Motor neuron (in vitro differentiated cells): Measurements from ENCODE around the gene MTCH1. TPM values are rescaled to one million over a fixed set of nuclear protein-coding genes. Genes with fewer than 3 reads are reported as not detected.
A peak's percentile ranks its signal among the peaks of the same experiment; 100 is the strongest.

ENCODE experiments used
- ATAC-seq, 8 experiments: fragments of 200-7000 bp; cut with Tn5 transposase; replicated peaks in 6 of 8; 2 replicates each; pipeline ENCODE4 v1.8.0; 2021; ENCODE audit warnings: mild to moderate bottlenecking in 8 of 8, moderate library complexity in 8 of 8
- H3K27ac ChIP-seq, 2 donors: fragments of 250-450 bp; sonication (Bioruptor Pico); 2 replicates each; pipeline ENCODE4 v1.9.0; 2021; ENCODE audit warnings: antibody characterized with exemption in 2 of 2, mild to moderate bottlenecking in 2 of 2, moderate library complexity in 1 of 2
- H3K4me1 ChIP-seq, 2 donors: fragments of 250-450 bp; sonication (Bioruptor Pico); replicated peaks in 1 of 2; 2 replicates each; pipeline ENCODE4 v1.6.1; 2021; ENCODE audit warnings: antibody characterized with exemption in 2 of 2, mild to moderate bottlenecking in 2 of 2, moderate library complexity in 1 of 2
- H3K4me3 ChIP-seq, 5 donors: fragments of 250-450 bp; sonication (Bioruptor Pico); 2 replicates each; pipeline ENCODE4 v1.9.0; 2021; ENCODE audit warnings: antibody characterized with exemption in 5 of 5, mild to moderate bottlenecking in 5 of 5, moderate library complexity in 4 of 5
- WGBS, 10 experiments: fragments of 450-650 bp; shearing (Covaris generic); methylation state at CpG; one replicate each; pipeline ENCODE4 v1.0.0; 2022; 5-methylcytosine and 5-hydroxymethylcytosine counted together
- in situ Hi-C, 9 experiments: fragments of 400-800 bp; cut with MboI; loops; one replicate each; pipeline ENCODE4 v1.15.0; 2021; ENCODE audit warnings: low sequenced_read_pairs in 9 of 9, low pct_unique_long_range_greater_than_20kb in 2 of 9; ENCODE audit not compliant: unreplicated experiment in 9 of 9
- total RNA-seq, 8 experiments: library from RNA; unstranded; fragments of 300-600 nt; gene quantifications; 2 replicates each; pipeline versions ENCODE4 v1.2.3 to v1.2.4, GENCODE V29; 2022

The MTCH1 gene
- total RNA-seq, 8 experiments from 2014 or later, result 84.8 to 271 (median 119) TPM

- Histone ChIP-seq H3K27ac (no peak overlapping the region), H3K4me3 (no peak overlapping the region), H3K4me1 (peaks cover 0 to 6% of the 10 kb centered on the region in 2 donors)
- in situ Hi-C loops, result no loop called here
- no peak for ATAC-seq
- WGBS, 10 experiments, result 80 to 100% (median 98%) methylated on average over 2 to 4 of the region's 4 CpGs; no CpG with 5 or more reads in 4 of the 10 experiments
Measured at GRCh38 chr6:36930483-36930882, 55.5 kb downstream of the MTCH1 start.

- in situ Hi-C loops, result no loop called here
- Histone ChIP-seq H3K27ac (no peak overlapping the region), H3K4me3 (no peak overlapping the region), H3K4me1 (peaks cover 0 to 6% of the 10 kb centered on the region in 2 donors)
- 0 to 80% (median 44%) methylated on average over 1 to 5 of the region's 5 CpGs for WGBS, 10 experiments
- peak in 1 of 8 experiments; percentile 17 for ATAC-seq
Measured at GRCh38 chr6:36929607-36930006, 56.4 kb downstream of the MTCH1 start.

- Histone ChIP-seq H3K27ac (no peak overlapping the region), H3K4me1 (peaks cover 0 to 6% of the 10 kb centered on the region in 2 donors), H3K4me3 (no peak overlapping the region)
- no peak for ATAC-seq
- in situ Hi-C loops, result no loop called here
- 40 to 100% (median 73%) methylated on average over 1 to 7 of the region's 10 CpGs; no CpG with 5 or more reads in 1 of the 10 experiments for WGBS, 10 experiments
Measured at GRCh38 chr6:36929152-36929551, 56.8 kb downstream of the MTCH1 start.

GRCh38 chr6:36928547-36928918, 57.5 kb downstream of the MTCH1 start:
- Histone ChIP-seq H3K27ac (no peak overlapping the region), H3K4me1 (peaks cover 0 to 6% of the 10 kb centered on the region in 2 donors), H3K4me3 (no peak overlapping the region)
- in situ Hi-C loops, result no loop called here
- peak in 6 of 8 experiments; percentile 5 to 25 (median 15) for ATAC-seq
- 20 to 80% (median 67%) methylated on average over 1 to 5 of the region's 7 CpGs; no CpG with 5 or more reads in 4 of the 10 experiments for WGBS, 10 experiments

- in situ Hi-C loops, result no loop called here
- peak; percentile 12 to 89 (median 82) for ATAC-seq
- WGBS, 10 experiments, result 20 to 83% (median 69%) methylated on average over 1 to 9 of the region's 13 CpGs; no CpG with 5 or more reads in 4 of the 10 experiments
- H3K4me1 ChIP-seq, result peaks cover 0 to 6% of the 10 kb centered on the region in 2 donors
- no peak overlapping the region for H3K27ac ChIP-seq
- no peak overlapping the region for H3K4me3 ChIP-seq
Measured at GRCh38 chr6:36927691-36928546, 58.1 kb downstream of the MTCH1 start.

GRCh38 chr6:36926708-36927513, 59.1 kb downstream of the MTCH1 start:
- WGBS, 10 experiments, result 56 to 95% (median 80%) methylated on average over 1 to 9 of the region's 10 CpGs; no CpG with 5 or more reads in 1 of the 10 experiments
- Histone ChIP-seq H3K27ac (no peak overlapping the region), H3K4me1 (peaks cover 0 to 6% of the 10 kb centered on the region in 2 donors), H3K4me3 (no peak overlapping the region)
- in situ Hi-C loops, result no loop called here
- ATAC-seq, result no peak

- Histone ChIP-seq H3K4me1 (peaks cover 0 to 6% of the 10 kb centered on the region in 2 donors), H3K4me3 (no peak overlapping the region), H3K27ac (no peak overlapping the region)
- WGBS, 10 experiments, result 90 to 100% (median 100%) methylated on average over 1 to 2 of the region's 4 CpGs; no CpG with 5 or more reads in 4 of the 10 experiments
- ATAC-seq, result no peak
- in situ Hi-C loops, result no loop called here
Measured at GRCh38 chr6:36925809-36926208, 60.2 kb downstream of the MTCH1 start.

- 24 to 100% (median 73%) methylated on average over 1 to 5 of the region's 5 CpGs; no CpG with 5 or more reads in 3 of the 10 experiments for whole genome bisulfite sequencing, 10 experiments
- H3K27ac ChIP-seq, result no peak overlapping the region
- in situ Hi-C loops, result no loop called here
Measured at GRCh38 chr6:36924778-36925374, 61.1 kb downstream of the MTCH1 start.

GRCh38 chr6:36924131-36924530, 61.9 kb downstream of the MTCH1 start:
- WGBS, 10 experiments, result 10 to 100% (median 89%) methylated on average over 1 to 4 of the region's 4 CpGs; no CpG with 5 or more reads in 3 of the 10 experiments

More at GRCh38 chr6:36924778-36925374, 61.1 kb downstream of the MTCH1 start:
- ATAC-seq, result peak in 3 of 8 experiments; percentile 17 to 87 (median 45)
- peaks cover 0 to 6% of the 10 kb centered on the region in 2 donors for H3K4me1 ChIP-seq
- no peak overlapping the region for H3K4me3 ChIP-seq

GRCh38 chr6:36920546-36920945, 65.5 kb downstream of the MTCH1 start:
- Histone ChIP-seq H3K4me1 (no peaks in the 10 kb centered on the region), H3K4me3 (no peak overlapping the region), H3K27ac (no peak overlapping the region)
- 42 to 96% (median 82%) methylated on average over 2 to 5 of the region's 5 CpGs for WGBS, 10 experiments
- ATAC-seq, result no peak
- in situ Hi-C loops, result no loop called here

More at GRCh38 chr6:36924131-36924530, 61.9 kb downstream of the MTCH1 start:
- Histone ChIP-seq H3K27ac (no peak overlapping the region), H3K4me3 (no peak overlapping the region), H3K4me1 (peaks cover 0 to 6% of the 10 kb centered on the region in 2 donors)
- in situ Hi-C loops, result no loop called here
- ATAC-seq, result no peak

- no peak overlapping the region for H3K4me3 ChIP-seq
- in situ Hi-C loops, result no loop called here
- H3K4me1 ChIP-seq, result no peaks in the 10 kb centered on the region
- H3K27ac ChIP-seq, result no peak overlapping the region
- 63 to 100% (median 83%) methylated on average over 2 to 4 of the region's 4 CpGs; no CpG with 5 or more reads in 1 of the 10 experiments for WGBS, 10 experiments
- ATAC-seq, result no peak
Measured at GRCh38 chr6:36920049-36920448, 65.9 kb downstream of the MTCH1 start.
